GM19099 (cell line): ENCODE data around the gene UBE2S.

Source experiments
- POLR2A ChIP-seq: IDR thresholded peaks from 3 replicates; pipeline ENCODE4 v1.6.1; 2011; ENCODE audit warnings: low read depth; ENCODE audit not compliant: insufficient read length; ENCODE audit errors: extremely low read depth

The UBE2S gene

GRCh38 chr19:55443045-55443823, 35.6 kb upstream of the UBE2S start, which contains the start of gene SHISA7:
Gene SHISA7 (minus strand): TSS chr19:55443300. CDS start chr19:55442863, 437 bp downstream.
- no peak for TF ChIP-seq POLR2A

DNA sequence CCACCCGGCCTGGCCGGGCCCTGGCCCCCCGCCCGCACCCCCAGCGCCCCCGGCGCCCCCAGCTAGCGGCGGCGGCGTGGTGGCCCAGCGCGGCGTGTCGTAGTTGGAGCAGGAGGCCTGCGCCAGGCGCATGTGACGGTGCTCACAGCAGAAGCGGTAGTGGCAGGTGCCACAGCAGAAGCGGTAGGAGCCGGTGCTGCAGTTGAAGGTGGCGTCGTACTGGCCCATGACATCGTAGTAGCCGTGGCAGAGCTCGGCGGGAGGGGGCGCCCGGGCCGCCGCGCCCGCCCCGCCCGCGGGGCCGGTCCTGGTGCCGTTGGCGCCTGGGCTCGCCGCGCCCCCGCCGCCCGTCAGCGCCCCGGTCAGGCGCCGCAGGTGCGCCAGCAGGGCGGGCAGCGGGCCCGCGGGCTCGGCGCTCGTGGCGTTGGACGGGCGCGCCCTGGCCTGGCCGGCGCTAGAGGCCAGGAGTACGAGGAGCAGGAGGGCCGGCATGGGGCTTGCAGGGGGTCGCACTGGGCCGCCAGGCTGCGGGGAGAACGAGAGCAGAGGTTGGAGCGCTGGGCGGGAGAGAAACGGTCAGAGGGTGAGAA, 34.9 kb upstream of the UBE2S start:
- TF ChIP-seq POLR2A: no peak

GRCh38 chr19:55441692-55442321, 34.2 kb upstream of the UBE2S start:
- no peak for TF ChIP-seq POLR2A

GRCh38 chr19:55441319-55441691, 33.7 kb upstream of the UBE2S start:
- TF ChIP-seq POLR2A: no peak

DNA sequence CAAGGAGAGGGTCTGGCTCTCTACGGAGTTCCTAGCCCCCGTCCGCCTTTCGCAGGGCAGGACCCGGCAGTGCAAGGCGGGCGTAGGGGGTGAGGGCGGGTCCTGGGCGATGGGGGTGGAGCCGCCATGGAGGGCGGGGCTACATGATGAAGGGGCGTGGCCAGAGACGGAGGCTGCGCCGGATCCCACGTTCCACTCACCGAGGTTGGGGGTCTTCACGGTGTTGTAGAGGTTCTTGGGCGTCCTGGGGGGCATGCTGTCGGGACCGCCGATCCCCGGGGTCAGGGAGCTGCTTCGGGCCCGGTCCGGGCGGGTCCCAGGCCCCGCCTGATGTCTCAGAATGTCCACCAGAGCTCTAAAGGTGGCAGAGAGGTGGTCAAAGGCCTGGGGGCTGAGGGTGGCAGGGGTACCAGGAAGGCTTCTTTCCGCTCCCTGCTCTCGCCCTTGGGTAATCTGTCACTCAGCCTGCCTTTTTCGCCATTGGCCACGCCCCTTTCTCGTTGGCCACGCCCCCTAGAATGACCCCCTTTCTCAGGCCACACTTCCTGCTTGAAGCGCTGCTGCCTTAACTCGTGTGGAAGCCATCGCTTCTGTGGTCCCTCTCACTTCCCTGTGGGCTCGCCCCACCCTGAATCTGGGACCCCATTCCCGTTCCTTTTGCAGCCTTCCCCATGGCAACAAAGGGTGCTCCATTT, 33.0 kb upstream of the UBE2S start:
- TF ChIP-seq POLR2A: no peak

DNA sequence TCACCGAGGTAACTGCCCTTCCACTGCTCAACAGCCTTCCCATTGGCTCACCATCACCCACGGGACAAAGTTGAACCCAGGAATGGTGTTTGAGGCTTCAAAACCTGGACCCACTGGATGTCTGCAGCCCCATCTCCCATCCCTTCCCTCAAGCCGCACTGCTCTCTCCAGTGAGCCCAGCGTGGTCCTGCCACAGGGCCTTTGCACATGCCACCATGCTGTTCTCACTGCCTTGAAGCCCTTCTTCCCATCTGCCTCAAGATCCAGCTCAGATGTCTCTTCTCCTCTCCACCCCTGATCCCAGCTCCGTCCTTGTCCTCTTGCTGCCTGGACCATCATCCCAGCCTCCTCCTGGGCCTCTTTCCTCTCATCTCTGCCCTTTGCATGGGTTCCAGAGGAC, 31.5 kb upstream of the UBE2S start:
- TF ChIP-seq POLR2A: no peak

GRCh38 chr19:55437410-55437809, 29.8 kb upstream of the UBE2S start:
- no peak for TF ChIP-seq POLR2A

DNA sequence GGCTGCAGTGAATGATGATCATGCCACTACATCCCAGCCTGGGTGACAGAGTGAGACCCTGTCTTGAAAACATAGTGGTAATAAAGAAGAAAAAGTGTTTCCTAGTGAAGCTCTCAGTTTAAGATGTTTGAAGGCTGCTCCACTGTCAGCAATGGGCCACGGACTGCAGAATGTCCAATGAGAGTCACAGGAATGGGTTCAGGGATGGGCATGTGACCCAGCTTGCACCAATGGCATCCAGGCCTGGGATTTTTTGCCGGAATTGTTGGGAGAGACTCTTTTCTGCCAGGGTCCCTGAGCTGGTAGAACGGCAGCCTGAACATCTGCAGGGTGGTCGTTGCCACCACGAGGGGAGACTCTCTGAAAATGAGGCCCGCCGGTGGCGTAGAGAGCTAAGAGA, 29.3 kb upstream of the UBE2S start:
- no peak for TF ChIP-seq POLR2A

DNA sequence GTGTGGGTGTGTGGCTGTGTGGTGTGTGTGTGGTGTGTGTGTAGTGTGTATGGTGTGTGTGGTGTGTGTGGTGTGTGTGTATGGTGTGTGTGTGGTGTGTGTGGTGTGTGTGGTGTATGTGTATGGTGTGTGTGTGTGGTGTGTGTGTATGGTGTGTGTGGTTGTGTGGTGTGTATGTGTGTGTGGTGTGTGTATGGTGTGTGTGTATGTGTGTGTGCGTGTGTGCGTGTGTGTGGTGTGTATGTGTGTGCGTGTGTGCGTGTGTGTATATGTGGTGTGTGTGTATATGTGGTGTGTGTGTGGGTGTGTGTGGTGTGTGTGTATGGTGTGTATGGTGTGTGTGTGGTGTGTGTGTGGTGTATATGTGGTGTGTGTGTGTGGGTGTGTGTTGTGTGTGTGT, 27.4 kb upstream of the UBE2S start:
- no peak for TF ChIP-seq POLR2A

DNA sequence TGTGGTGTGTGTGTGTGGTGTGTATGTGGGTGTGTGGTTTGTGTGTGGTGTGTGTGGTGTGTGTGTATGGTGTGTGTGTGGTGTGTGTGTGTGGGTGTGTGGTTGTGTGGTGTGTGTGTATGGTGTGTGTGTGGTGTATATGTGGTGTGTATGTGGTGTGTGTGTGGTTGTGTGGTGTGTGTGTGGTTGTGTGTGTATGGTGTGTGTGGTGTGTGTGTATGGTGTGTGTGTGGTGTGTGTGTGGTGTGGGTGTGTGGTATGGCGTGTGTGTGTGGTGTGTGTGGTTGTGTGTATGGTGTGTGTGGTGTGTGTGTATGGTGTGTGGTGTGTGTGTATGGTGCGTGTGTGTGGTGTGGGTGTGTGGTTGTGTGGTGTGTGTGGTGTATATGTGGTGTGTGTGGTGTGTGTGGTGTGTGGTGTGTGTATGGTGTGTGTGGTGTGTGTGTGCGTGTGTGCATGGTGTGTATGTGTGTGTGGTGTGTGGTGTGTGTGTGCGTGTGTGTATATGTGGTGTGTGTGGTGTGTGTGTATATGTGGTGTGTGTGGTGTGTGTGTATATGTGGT, 26.9 kb upstream of the UBE2S start:
- no peak for TF ChIP-seq POLR2A

DNA sequence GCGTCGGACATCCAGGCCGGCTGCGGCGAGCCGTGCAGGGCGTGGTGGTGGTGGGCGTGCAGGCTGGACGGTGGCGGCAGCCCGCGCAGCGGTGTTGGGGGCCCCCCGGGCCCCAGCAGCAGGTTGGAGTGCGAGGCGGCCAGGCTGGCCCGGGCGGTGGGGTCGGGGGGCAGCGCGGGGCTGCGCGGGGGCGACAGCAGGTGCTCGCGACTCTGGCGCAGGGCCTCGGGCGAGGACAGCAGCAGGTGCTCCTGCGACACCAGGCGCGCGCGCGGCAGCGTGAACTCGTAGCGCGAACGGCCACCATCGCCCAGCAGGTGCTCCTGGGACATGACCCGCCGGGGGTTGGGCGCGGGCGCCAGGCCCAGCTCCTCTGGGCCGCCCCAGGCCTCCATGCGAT, 25.7 kb upstream of the UBE2S start:
- no peak for TF ChIP-seq POLR2A

- TF ChIP-seq POLR2A: no peak
Observed at GRCh38 chr19:55432241-55432959, 24.8 kb upstream of the UBE2S start.

DNA sequence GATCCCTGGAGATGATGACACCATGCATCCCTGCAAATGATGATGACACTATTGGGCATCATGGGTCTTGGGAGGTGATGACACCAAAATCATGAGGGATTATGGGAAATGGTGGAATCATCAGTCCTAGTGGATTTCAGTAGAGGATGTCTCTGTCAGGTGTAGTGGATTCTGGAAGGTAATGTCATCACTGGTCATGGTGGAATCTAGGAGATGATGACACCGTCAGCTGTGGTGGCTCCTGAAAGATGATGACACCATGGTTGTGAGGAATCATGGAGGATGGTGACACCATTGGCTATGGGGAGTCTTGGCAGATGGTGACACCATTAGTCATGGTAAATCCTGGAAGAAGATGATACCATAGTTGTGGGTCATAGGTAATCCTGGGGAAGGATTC, 23.6 kb upstream of the UBE2S start:
- TF ChIP-seq POLR2A: no peak

DNA sequence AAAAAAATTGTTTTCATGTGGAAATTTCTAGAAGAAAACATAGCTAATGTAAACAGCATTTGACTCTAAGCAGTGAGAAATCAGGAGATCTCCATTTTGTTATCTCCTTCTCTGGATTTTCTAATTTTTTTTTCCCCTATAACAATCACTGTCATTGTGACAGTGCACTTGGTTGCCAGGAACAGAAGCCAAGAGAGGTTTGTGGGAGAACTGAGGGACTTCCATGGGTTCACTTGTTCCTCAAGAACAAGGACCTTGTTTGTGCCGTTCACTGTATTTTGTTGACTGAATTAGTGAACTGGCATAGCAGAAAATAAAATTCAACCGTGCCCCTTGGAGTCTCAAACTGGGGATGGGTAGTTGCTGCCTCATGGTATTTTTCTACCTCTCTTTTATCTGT, 18.5 kb upstream of the UBE2S start:
- TF ChIP-seq POLR2A: no peak

GRCh38 chr19:55424518-55424917, 16.9 kb upstream of the UBE2S start:
- no peak for TF ChIP-seq POLR2A
